ENCODE results near the gene KREMEN2. TPM values are rescaled to one million over a fixed set of nuclear protein-coding genes. Genes with fewer than 3 reads are reported as not detected.

The KREMEN2 gene
- total and polyA plus RNA-seq, 2 of the 4 experiments (the other 2 are of a cell fraction): 0.03 TPM; not detected in 1

GRCh38 chr16:2959206-2959605 is 4.9 kb upstream of the KREMEN2 start:
- no TSS peak for BruUV-seq (replicated peaks)
- no peak overlapping the region for H4K8ac ChIP-seq (ENCODE audit: low read depth in 2 of 2, low read length in 2 of 2)
- H4K91ac ChIP-seq (ENCODE audit: insufficient read depth, low read depth, low read length): no peak overlapping the region
- H3K14ac ChIP-seq (replicated peaks; ENCODE audit: low read depth, low read length): no peak overlapping the region
- H2BK15ac ChIP-seq (ENCODE audit: low read depth, low read length): no peak overlapping the region
- H2BK5ac ChIP-seq (ENCODE audit: low read depth, low read length, poor library complexity, severe bottlenecking): no peak overlapping the region
- H3K56ac ChIP-seq (ENCODE audit: extremely low read depth, insufficient read depth, low read length): no peak overlapping the region
- peaks cover 3% of the 10 kb centered on the region; the same call in 1 of the 2 replicates for H3K4me1 ChIP-seq (ENCODE audit: control insufficient read depth, insufficient read depth, low read length)
- no peaks in the 10 kb centered on the region for H3K36me3 ChIP-seq (ENCODE audit: control insufficient read depth, insufficient read depth, low read length)
- ChIA-PET CTCF (no interaction called here), POLR2A (ENCODE audit: unreplicated experiment) (no interaction called here)
- H2AK5ac ChIP-seq (ENCODE audit: low read depth, low read length): no peak overlapping the region
- in situ Hi-C loops (cut with MboI; ENCODE audit: low sequenced_read_pairs): no loop called here
- H3K18ac ChIP-seq (ENCODE audit: low read depth, low read length): no peak overlapping the region
- H2BK120ac ChIP-seq (ENCODE audit: low read depth, low read length): no peak overlapping the region
- H3K9me1 ChIP-seq (ENCODE audit: insufficient read depth, low read length): no peaks in the 10 kb centered on the region
- H3K4me2 ChIP-seq (ENCODE audit: low read depth, low read length): no peak overlapping the region
- no peak overlapping the region for H2AK9ac ChIP-seq (replicated peaks; ENCODE audit: low read depth, low read length, poor library complexity)
- ATAC-seq (ENCODE audit: low read depth) (no peak), DNase-seq (no peak)
- H3K4ac ChIP-seq (ENCODE audit: low read depth, low read length): no peak overlapping the region
- H3K23ac ChIP-seq (ENCODE audit: low read depth, low read length): no peak overlapping the region
- no peak overlapping the region for H2AFZ ChIP-seq (replicated peaks; ENCODE audit: low read length, poor library complexity)
- H3K27me3 ChIP-seq (ENCODE audit: control insufficient read depth, insufficient read depth, low read length): peaks cover 60% of the 10 kb centered on the region
- no peak overlapping the region for H2BK20ac ChIP-seq (ENCODE audit: low read depth, low read length)
- H3K9me3 ChIP-seq (ENCODE audit: control insufficient read depth, insufficient read depth, low read length): no peaks in the 10 kb centered on the region; the same call in 1 of the 2 replicates
- WGBS, 2 experiments (ENCODE audit: extremely low coverage in 2 of 2, insufficient read length in 1 of 2): 50% methylated on average over 2 of the region's 10 CpGs; no CpG with 5 or more reads in 1 of the 2 experiments
- no peak overlapping the region for H3K9ac ChIP-seq (ENCODE audit: low read depth, low read length)
- H4K20me1 ChIP-seq (ENCODE audit: insufficient read depth, low read length): peaks cover 9% of the 10 kb centered on the region; the same call in 1 of the 2 replicates
- H3K27ac ChIP-seq (ENCODE audit: insufficient read depth, low read length): no peak overlapping the region
- intact Hi-C loops (cut with micrococcal nuclease): no loop called here
- no peak overlapping the region for H3K4me3 ChIP-seq (ENCODE audit: insufficient read depth, low read depth, low read length)
- dilution Hi-C loops (cut with HindIII; ENCODE audit: low sequenced_read_pairs, unreplicated experiment): no loop called here
- TF ChIP-seq SMC3 (IDR thresholded peaks at IDR 0.05; ENCODE audit: low read depth, low read length): no peak
- no peak for TF ChIP-seq RFX5 (IDR thresholded peaks at IDR 0.05; ENCODE audit: low read depth, low read length)
- no peak for TF ChIP-seq BHLHE40 (IDR thresholded peaks at IDR 0.05; ENCODE audit: low read depth, low read length)
- no peak for TF ChIP-seq POLR2A (IDR thresholded peaks at IDR 0.05; ENCODE audit: low read depth, low read length)
- no peak for TF ChIP-seq MXI1 (IDR thresholded peaks at IDR 0.05; ENCODE audit: borderline replicate concordance, low read depth, low read length)
- no peak for TF ChIP-seq CHD1 (IDR thresholded peaks at IDR 0.05; ENCODE audit: low read depth, low read length)
- TF ChIP-seq NFE2L2 (IDR thresholded peaks at IDR 0.05; ENCODE audit: low read depth, low read length): no peak
- TF ChIP-seq CEBPB (IDR thresholded peaks at IDR 0.05; ENCODE audit: low read depth, low read length): no peak
- H4K5ac ChIP-seq (ENCODE audit: low read depth, low read length): no peak overlapping the region
- H3K79me1 ChIP-seq (ENCODE audit: low read depth in 1 of 2, low read length in 2 of 2): no peaks in the 10 kb centered on the region
